KMS-11 (cell line): ENCODE data around the gene TMPRSS11B.
"Not testable (repeated sequence)": the region's sequence is repeated elsewhere in the genome, so short reads cannot be mapped to it uniquely, and the experiment has no call there.

Experiments used
- H2AFZ ChIP-seq: fragments of 200-600 bp; sonication (generic); 2 replicates; pipeline ENCODE4 v1.6.1; 2016; ENCODE audit warnings: antibody characterized with exemption, mixed run types, low read depth
- H3K27ac ChIP-seq: fragments of 200-600 bp; sonication (generic); 2 replicates; pipeline ENCODE4 v1.6.1; 2016; ENCODE audit warnings: mild to moderate bottlenecking, mixed run types
- H3K27me3 ChIP-seq: fragments of 200-600 bp; sonication (generic); 2 replicates; pipeline ENCODE4 v1.6.1; 2017; ENCODE audit warnings: mild to moderate bottlenecking, low read depth, mixed run types, moderate library complexity; ENCODE audit not compliant: insufficient read depth
- H3K36me3 ChIP-seq: fragments of 200-600 bp; sonication (generic); 2 replicates; pipeline ENCODE4 v1.6.1; 2017; ENCODE audit warnings: mild to moderate bottlenecking, mixed run types; ENCODE audit not compliant: insufficient read depth
- H3K4me1 ChIP-seq: fragments of 200-600 bp; sonication (generic); 2 replicates; pipeline ENCODE4 v1.6.1; 2016; ENCODE audit warnings: mild to moderate bottlenecking, low read depth, mixed run types; ENCODE audit not compliant: poor library complexity, severe bottlenecking
- H3K4me2 ChIP-seq: fragments of 200-600 bp; sonication (generic); 2 replicates; pipeline ENCODE4 v1.7.0; 2016; ENCODE audit warnings: mild to moderate bottlenecking, mixed run types
- H3K4me3 ChIP-seq: fragments of 200-600 bp; sonication (generic); IDR thresholded peaks from 2 replicates; pipeline ENCODE4 v1.6.1; 2017; ENCODE audit warnings: low read depth, low read length, mixed read lengths; ENCODE audit not compliant: insufficient read depth
- H3K79me2 ChIP-seq: fragments of 200-600 bp; sonication (generic); 2 replicates; pipeline ENCODE4 v1.6.1; 2016; ENCODE audit warnings: low read depth, mixed run types; ENCODE audit not compliant: insufficient read depth
- H3K9ac ChIP-seq: fragments of 200-600 bp; sonication (generic); 2 replicates; pipeline ENCODE4 v1.6.1; 2016; ENCODE audit warnings: mild to moderate bottlenecking, mixed run types
- H4K20me1 ChIP-seq: fragments of 200-600 bp; sonication (generic); 2 replicates; pipeline ENCODE4 v1.6.1; 2016; ENCODE audit warnings: mild to moderate bottlenecking, mixed run types; ENCODE audit not compliant: insufficient read depth
- CTCF ChIP-seq: fragments of 200-600 bp; sonication (generic); conservative IDR thresholded peaks from 2 replicates; pipeline ENCODE4 v1.6.1; 2017; ENCODE audit warnings: low read depth, mild to moderate bottlenecking, antibody characterized with exemption, low read length, moderate library complexity, mixed read lengths

Gene TMPRSS11B

GRCh38 chr4:68283714-68284113 lies 38.2 kb upstream of the TMPRSS11B start:
- Histone ChIP-seq H3K4me2 (no peak overlapping the region), H3K27me3 (no peaks in the 10 kb centered on the region), H3K4me1 (no peaks in the 10 kb centered on the region), H3K4me3 (no peak overlapping the region), H4K20me1 (no peaks in the 10 kb centered on the region), H3K9ac (no peak overlapping the region), H2AFZ (no peak overlapping the region), H3K79me2 (no peaks in the 10 kb centered on the region), H3K36me3 (no peaks in the 10 kb centered on the region), H3K27ac (no peak overlapping the region)
- TF ChIP-seq CTCF, result no peak

GRCh38 chr4:68283095-68283494 lies 37.6 kb upstream of the TMPRSS11B start:
- Histone ChIP-seq H3K4me2 (no peak overlapping the region), H3K4me1 (no peaks in the 10 kb centered on the region), H3K36me3 (no peaks in the 10 kb centered on the region), H3K4me3 (no peak overlapping the region), H3K79me2 (no peaks in the 10 kb centered on the region), H2AFZ (no peak overlapping the region), H3K27ac (no peak overlapping the region), H3K9ac (no peak overlapping the region), H3K27me3 (no peaks in the 10 kb centered on the region), H4K20me1 (no peaks in the 10 kb centered on the region)
- TF ChIP-seq CTCF, result no peak

GRCh38 chr4:68281796-68282740 lies 36.6 kb upstream of the TMPRSS11B start:
- not testable (repeated sequence) for H3K4me2 ChIP-seq, H3K27me3 ChIP-seq, H2AFZ ChIP-seq, H3K79me2 ChIP-seq, H3K27ac ChIP-seq, H4K20me1 ChIP-seq, H3K36me3 ChIP-seq, H3K9ac ChIP-seq, H3K4me1 ChIP-seq, H3K4me3 ChIP-seq

- no peaks in the 10 kb centered on the region for H3K36me3 ChIP-seq
- no peaks in the 10 kb centered on the region for H3K79me2 ChIP-seq
- no peaks in the 10 kb centered on the region for H3K27me3 ChIP-seq
- no peak overlapping the region for H3K4me3 ChIP-seq
- no peak overlapping the region for H3K27ac ChIP-seq
- H2AFZ ChIP-seq, result no peak overlapping the region
- H4K20me1 ChIP-seq, result no peaks in the 10 kb centered on the region
- H3K9ac ChIP-seq, result no peak overlapping the region
- no peaks in the 10 kb centered on the region for H3K4me1 ChIP-seq
- TF ChIP-seq CTCF, result no peak
- no peak overlapping the region for H3K4me2 ChIP-seq
Measured at GRCh38 chr4:68278029-68278428, 32.5 kb upstream of the TMPRSS11B start.

- Histone ChIP-seq H4K20me1 (no peaks in the 10 kb centered on the region), H2AFZ (no peak overlapping the region), H3K27ac (no peak overlapping the region), H3K79me2 (no peaks in the 10 kb centered on the region), H3K36me3 (no peaks in the 10 kb centered on the region), H3K27me3 (no peaks in the 10 kb centered on the region), H3K4me1 (no peaks in the 10 kb centered on the region), H3K4me2 (no peak overlapping the region), H3K4me3 (no peak overlapping the region), H3K9ac (no peak overlapping the region)
- no peak for TF ChIP-seq CTCF
Measured at GRCh38 chr4:68277627-68278026, 32.1 kb upstream of the TMPRSS11B start.
